Breast epithelium (tissue), 3 donors: ENCODE measurements around the gene ADAM12.

Experiments used
- CTCF ChIP-seq, 3 donors: fragments of 450-650 bp; IDR thresholded peaks; one replicate each; pipeline ENCODE4 v1.5.1; 2016 to 2017; ENCODE audit warnings: antibody characterized with exemption in 3 of 3, mild to moderate bottlenecking in 3 of 3, moderate library complexity in 3 of 3
- POLR2A ChIP-seq: fragments of 450-650 bp; IDR thresholded peaks from one replicate; pipeline ENCODE4 v1.6.1; 2016; ENCODE audit warnings: antibody characterized with exemption, mild to moderate bottlenecking, moderate library complexity
- POLR2AphosphoS5 ChIP-seq, 3 donors: sonication (generic); formaldehyde crosslinking; IDR thresholded peaks; one replicate each; pipeline ENCODE4 v1.6.1; 2017; ENCODE audit warnings: antibody characterized with exemption in 3 of 3

GRCh38 chr10:126016882-126017281, 371.4 kb downstream of the ADAM12 start:
- TF ChIP-seq CTCF (IDR thresholded peaks at IDR 0.05) = no peak
- TF ChIP-seq POLR2AphosphoS5 (IDR thresholded peaks at IDR 0.05) = no peak
- TF ChIP-seq POLR2A = no peak
